ENCODE results near the gene SPSB3.
A peak's percentile ranks its signal among the peaks of the same experiment; 100 is the strongest.

SPSB3 gene

GRCh38 chr16:1782408-1783264 lies at the start of gene SPSB3, which contains the start of gene NUBP2:
TSS of gene SPSB3 (minus strand) at chr16:1782571. CDS start at chr16:1781483, 1,088 bp downstream.
TSS of gene NUBP2 (plus strand) at chr16:1782960. CDS start at chr16:1783021, 61 bp downstream.
- TF ChIP-seq POLR2A (IDR thresholded peaks at IDR 0.05; ENCODE audit: low read depth, low read length), result peak; percentile 78
- DNase-seq (ENCODE audit: insufficient read length, low spot score) (peak; percentile 100), FAIRE-seq (peak; percentile 97)

- FAIRE-seq (no peak), DNase-seq (ENCODE audit: insufficient read length, low spot score) (no peak)
- no peak for TF ChIP-seq POLR2A (IDR thresholded peaks at IDR 0.05; ENCODE audit: low read depth, low read length)
Observed at GRCh38 chr16:1831186-1832075, 49.1 kb upstream of the SPSB3 start.

GRCh38 chr16:1830213-1830612 lies 47.8 kb upstream of the SPSB3 start:
- FAIRE-seq (no peak), DNase-seq (ENCODE audit: insufficient read length, low spot score) (no peak)
- TF ChIP-seq POLR2A (IDR thresholded peaks at IDR 0.05; ENCODE audit: low read depth, low read length), result no peak

- DNase-seq (ENCODE audit: insufficient read length, low spot score) (no peak), FAIRE-seq (no peak)
- no peak for TF ChIP-seq POLR2A (IDR thresholded peaks at IDR 0.05; ENCODE audit: low read depth, low read length)
Observed at GRCh38 chr16:1828645-1829410, 46.5 kb upstream of the SPSB3 start.

- FAIRE-seq (no peak), DNase-seq (ENCODE audit: insufficient read length, low spot score) (peak; percentile 99)
- peak; percentile 58 for TF ChIP-seq POLR2A (IDR thresholded peaks at IDR 0.05; ENCODE audit: low read depth, low read length)
Observed at GRCh38 chr16:1826691-1827573, 44.6 kb upstream of the SPSB3 start, which contains the start of the genes FAHD1 and HAGH. TSS of gene FAHD1 (plus strand) at chr16:1827206. CDS start at chr16:1827239, 33 bp downstream. TSS of gene HAGH (minus strand) at chr16:1826825. CDS start at chr16:1826787, 38 bp downstream.

- TF ChIP-seq POLR2A (IDR thresholded peaks at IDR 0.05; ENCODE audit: low read depth, low read length), result no peak
- FAIRE-seq (no peak), DNase-seq (ENCODE audit: insufficient read length, low spot score) (peak; percentile 78)
Observed at GRCh38 chr16:1825864-1826690, 43.7 kb upstream of the SPSB3 start.

- no peak for DNase-seq (ENCODE audit: insufficient read length, low spot score)
- TF ChIP-seq POLR2A (IDR thresholded peaks at IDR 0.05; ENCODE audit: low read depth, low read length), result no peak
- no peak for FAIRE-seq
Observed at GRCh38 chr16:1825381-1825863, 43.1 kb upstream of the SPSB3 start.

- FAIRE-seq, result no peak
- TF ChIP-seq POLR2A (IDR thresholded peaks at IDR 0.05; ENCODE audit: low read depth, low read length), result no peak
- peak; percentile 42 for DNase-seq (ENCODE audit: insufficient read length, low spot score)
Observed at GRCh38 chr16:1823821-1824220, 41.5 kb upstream of the SPSB3 start.

- FAIRE-seq (no peak), DNase-seq (ENCODE audit: insufficient read length, low spot score) (no peak)
- no peak for TF ChIP-seq POLR2A (IDR thresholded peaks at IDR 0.05; ENCODE audit: low read depth, low read length)
Observed at GRCh38 chr16:1822801-1823200, 40.4 kb upstream of the SPSB3 start.

- FAIRE-seq (no peak), DNase-seq (ENCODE audit: insufficient read length, low spot score) (no peak)
- TF ChIP-seq POLR2A (IDR thresholded peaks at IDR 0.05; ENCODE audit: low read depth, low read length), result no peak
Observed at GRCh38 chr16:1821861-1822611, 39.7 kb upstream of the SPSB3 start.

GRCh38 chr16:1820946-1821290 lies 38.5 kb upstream of the SPSB3 start:
- FAIRE-seq (no peak), DNase-seq (ENCODE audit: insufficient read length, low spot score) (no peak)
- TF ChIP-seq POLR2A (IDR thresholded peaks at IDR 0.05; ENCODE audit: low read depth, low read length), result no peak
